NCI-H1417 treated with DMSO at 0.1 percent for 48 hours (cell line): ENCODE data around the gene KBTBD4.

Experiments used
- DNase-seq: peaks from one replicate; lab custom pipeline; 2025; lab: John Stamatoyannopoulos, UW

The KBTBD4 gene

GRCh38 chr11:47524291-47524874 lies 54.4 kb downstream of the KBTBD4 start:
- no peak for DNase-seq

DNA sequence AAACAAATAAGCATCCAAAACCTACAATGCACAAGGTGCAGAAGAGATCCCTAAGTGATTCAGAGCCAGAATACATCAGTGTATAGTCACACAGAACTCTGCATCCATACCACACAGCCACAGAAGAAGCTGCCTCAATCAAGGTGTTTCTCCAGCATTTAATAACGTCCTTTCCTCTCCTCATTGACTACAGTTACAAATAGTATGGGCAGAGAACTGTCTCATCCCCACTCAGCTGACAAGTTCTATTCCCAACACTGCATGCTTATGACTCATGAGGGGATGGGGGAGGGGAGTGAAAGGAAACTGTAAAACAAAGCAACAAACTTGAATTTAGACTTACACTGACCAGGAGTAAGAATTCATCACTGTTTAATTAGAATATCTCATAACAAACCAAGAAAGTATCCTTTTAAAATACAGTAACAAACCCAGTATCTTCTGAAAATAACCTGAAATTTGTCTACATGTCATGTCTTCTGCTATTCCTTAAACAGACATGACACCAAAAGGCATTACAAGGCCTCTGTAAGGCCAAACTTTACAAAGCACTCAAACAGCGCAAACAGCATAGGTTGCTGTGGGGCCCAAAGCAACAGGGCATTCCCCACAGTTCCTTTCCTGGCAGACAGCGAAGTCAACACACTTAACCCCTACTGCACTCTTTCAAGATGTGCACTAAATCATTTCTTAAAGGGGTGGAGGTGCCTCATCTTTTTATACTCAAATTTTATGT lies 55.1 kb downstream of the KBTBD4 start:
- no peak for DNase-seq
